K562 (cell line): ENCODE data around the gene NPM3. TPM values are rescaled to one million over a fixed set of nuclear protein-coding genes. Genes with fewer than 3 reads are reported as not detected.

Experiments used
- CHCHD3 ChIP-seq: fragments of 250-450 bp; sonication (Bioruptor Pico); IDR thresholded peaks from 2 replicates; pipeline ENCODE4 v2.1.2; 2022; ENCODE audit warnings: mild to moderate bottlenecking
- CXXC5 ChIP-seq: fragments of 250-450 bp; sonication (Bioruptor Pico); IDR thresholded peaks from 2 replicates; pipeline ENCODE4 v1.8.0; 2022; ENCODE audit warnings: inconsistent platforms, mild to moderate bottlenecking, moderate library complexity
- DEAF1 ChIP-seq: fragments of 450-650 bp; formaldehyde crosslinking; IDR thresholded peaks from 2 replicates; pipeline ENCODE4 v1.4.0; 2020; ENCODE audit warnings: mild to moderate bottlenecking, moderate library complexity
- KLF6 ChIP-seq: fragments of 250-450 bp; sonication (Bioruptor Pico); IDR thresholded peaks from 2 replicates; pipeline ENCODE4 v1.4.0; 2020; ENCODE audit warnings: mild to moderate bottlenecking, moderate library complexity, borderline replicate concordance
- MBD2 ChIP-seq: sonication (generic); IDR thresholded peaks from 2 replicates; pipeline ENCODE4 v1.6.1; 2016; ENCODE audit warnings: low read depth, borderline replicate concordance
- MYNN ChIP-seq, 2 experiments: sonication (generic); formaldehyde crosslinking in 1 of 2; IDR thresholded peaks; 2 replicates each; pipeline versions ENCODE4 v1.5.0 to v1.6.1; 2016 to 2020; ENCODE audit warnings: antibody characterized with exemption in 1 of 2, missing genetic modification reagents in 1 of 2
- NR2C2 ChIP-seq, 2 experiments: fragments of 200-800 bp in 1 of 2; sonication (Bioruptor generic) in 1 of 2; sonication (generic) in 1 of 2; formaldehyde crosslinking in 1 of 2; IDR thresholded peaks; 2 replicates each; pipeline versions ENCODE4 v1.6.1 to v1.8.0; 2016 to 2022; ENCODE audit warnings: mild to moderate bottlenecking in 1 of 2, missing compliant biosample characterization in 1 of 2, missing genetic modification characterization in 1 of 2, missing genetic modification reagents in 1 of 2
- PHB ChIP-seq: fragments of 250-450 bp; sonication (Bioruptor Pico); IDR thresholded peaks from 2 replicates; pipeline ENCODE4 v1.5.0; 2021
- PHF8 ChIP-seq: fragments of 200-600 bp; sonication (generic); IDR thresholded peaks from 2 replicates; pipeline ENCODE4 v1.6.1; 2012; ENCODE audit warnings: mixed run types, mild to moderate bottlenecking, inconsistent platforms, low read length, moderate library complexity, borderline replicate concordance
- POLR2H ChIP-seq: IDR thresholded peaks from 2 replicates; pipeline ENCODE4 v1.6.1; 2016; ENCODE audit warnings: missing genetic modification characterization, low read depth, mild to moderate bottlenecking, control low read depth, missing compliant biosample characterization, moderate library complexity
- SIX5 ChIP-seq, 2 experiments: IDR thresholded peaks; 2 replicates each; pipeline ENCODE4 v1.6.1; 2011; ENCODE audit warnings: low read length in 2 of 2, borderline replicate concordance in 1 of 2, low read depth in 1 of 2, mild to moderate bottlenecking in 1 of 2, moderate library complexity in 1 of 2; ENCODE audit not compliant: insufficient read depth in 1 of 2
- TAF7 ChIP-seq: fragments of 450-650 bp; IDR thresholded peaks from 2 replicates; pipeline ENCODE4 v1.6.1; 2016; ENCODE audit warnings: missing genetic modification characterization, missing compliant biosample characterization
- polyA plus RNA-seq, 8 experiments: library from polyadenylated mRNA; depleted of rRNA in 4 of 8; stranded (reverse) in 5 of 8; unstranded in 3 of 8; fragments of >200 nt; fragmentation: Nextera tagmentation in 2 of 8; fragmentation: Illumina TruSeq in 1 of 8; extraction: Ambion mirVana in 2 of 8; extraction: Trizol in 1 of 8; gene quantifications; 2 replicates each; pipeline versions ENCODE4 v1.2.1 to v1.2.3, GENCODE V29; 2011 to 2014; ENCODE audit warnings: inconsistent platforms in 1 of 8, missing spikeins in 1 of 8
- total RNA-seq, 7 experiments: library from RNA; depleted of rRNA in 6 of 7; stranded (reverse); fragments of >200 nt in 6 of 7; fragmentation: Illumina TruSeq in 2 of 7; extraction: Trizol in 2 of 7; gene quantifications; 2 replicates each; pipeline versions ENCODE4 v1.2.1 to v1.2.3, GENCODE V29; 2011 to 2021; ENCODE audit warnings: low replicate concordance in 1 of 7
- TF ChIP-seq, protein P1 (sequence below), 2 experiments: fragments of 450-650 bp; formaldehyde crosslinking in 1 of 2; IDR thresholded peaks; 2 replicates each; pipeline versions ENCODE4 v1.4.0 to v1.6.1; 2014 to 2020; ENCODE audit warnings: mild to moderate bottlenecking in 2 of 2, borderline replicate concordance in 1 of 2, low read depth in 1 of 2
- TF ChIP-seq, protein P2 (sequence below), 2 experiments: fragments of 250-450 bp in 1 of 2; fragments of 450-650 bp in 1 of 2; sonication (Bioruptor Pico) in 1 of 2; IDR thresholded peaks; 2 replicates each; pipeline versions ENCODE4 v1.6.1 to v1.8.0; 2016 to 2021; ENCODE audit warnings: mild to moderate bottlenecking in 2 of 2, moderate library complexity in 2 of 2, missing compliant biosample characterization in 1 of 2, missing genetic modification characterization in 1 of 2

NPM3 gene
- total and polyA plus RNA-seq, 9 of the 15 experiments (the other 6 are each of a cell fraction or from before 2014, with no cell fraction given) = 15.2 to 239 (median 114) TPM

DNA sequence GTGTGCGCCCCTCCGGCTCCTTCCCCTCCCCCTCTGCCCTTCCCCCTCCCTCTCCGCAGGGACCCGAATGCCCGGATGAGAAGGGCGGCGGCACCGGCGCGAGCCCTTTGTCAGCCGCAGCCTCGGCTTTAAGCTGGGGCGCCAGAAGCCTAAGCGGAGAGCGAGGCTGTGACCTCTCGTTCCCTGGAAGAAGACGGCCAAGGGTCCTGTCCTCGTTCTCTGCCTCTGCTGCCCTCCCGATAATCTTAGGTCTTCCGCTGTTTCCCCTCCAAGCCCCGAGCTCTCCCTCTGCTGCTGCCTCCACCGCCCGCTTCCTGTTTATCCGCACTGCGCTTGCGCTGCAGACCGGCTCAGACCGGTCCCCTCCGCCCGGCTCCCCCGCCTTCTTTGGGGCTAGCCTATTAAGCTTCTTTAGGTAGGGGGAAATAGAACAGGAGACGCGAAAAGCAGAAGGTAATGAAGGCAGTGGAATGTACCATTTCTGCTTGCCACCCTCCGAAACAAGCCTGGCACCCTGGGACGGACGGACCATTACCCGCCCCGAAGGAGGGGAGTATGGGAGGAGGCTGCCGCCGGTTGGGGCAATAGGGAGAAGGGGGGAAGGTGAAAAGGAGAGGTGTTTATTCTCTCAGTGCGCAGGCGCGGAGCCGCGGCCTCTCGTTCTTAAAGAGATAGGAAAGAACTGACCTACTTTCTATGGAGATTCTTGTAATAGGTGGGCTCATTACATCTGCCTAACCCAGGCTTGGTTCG lies 35.0 kb upstream of the NPM3 start, which contains the start of gene OGA (continued):
- TF ChIP-seq, protein P1, sequence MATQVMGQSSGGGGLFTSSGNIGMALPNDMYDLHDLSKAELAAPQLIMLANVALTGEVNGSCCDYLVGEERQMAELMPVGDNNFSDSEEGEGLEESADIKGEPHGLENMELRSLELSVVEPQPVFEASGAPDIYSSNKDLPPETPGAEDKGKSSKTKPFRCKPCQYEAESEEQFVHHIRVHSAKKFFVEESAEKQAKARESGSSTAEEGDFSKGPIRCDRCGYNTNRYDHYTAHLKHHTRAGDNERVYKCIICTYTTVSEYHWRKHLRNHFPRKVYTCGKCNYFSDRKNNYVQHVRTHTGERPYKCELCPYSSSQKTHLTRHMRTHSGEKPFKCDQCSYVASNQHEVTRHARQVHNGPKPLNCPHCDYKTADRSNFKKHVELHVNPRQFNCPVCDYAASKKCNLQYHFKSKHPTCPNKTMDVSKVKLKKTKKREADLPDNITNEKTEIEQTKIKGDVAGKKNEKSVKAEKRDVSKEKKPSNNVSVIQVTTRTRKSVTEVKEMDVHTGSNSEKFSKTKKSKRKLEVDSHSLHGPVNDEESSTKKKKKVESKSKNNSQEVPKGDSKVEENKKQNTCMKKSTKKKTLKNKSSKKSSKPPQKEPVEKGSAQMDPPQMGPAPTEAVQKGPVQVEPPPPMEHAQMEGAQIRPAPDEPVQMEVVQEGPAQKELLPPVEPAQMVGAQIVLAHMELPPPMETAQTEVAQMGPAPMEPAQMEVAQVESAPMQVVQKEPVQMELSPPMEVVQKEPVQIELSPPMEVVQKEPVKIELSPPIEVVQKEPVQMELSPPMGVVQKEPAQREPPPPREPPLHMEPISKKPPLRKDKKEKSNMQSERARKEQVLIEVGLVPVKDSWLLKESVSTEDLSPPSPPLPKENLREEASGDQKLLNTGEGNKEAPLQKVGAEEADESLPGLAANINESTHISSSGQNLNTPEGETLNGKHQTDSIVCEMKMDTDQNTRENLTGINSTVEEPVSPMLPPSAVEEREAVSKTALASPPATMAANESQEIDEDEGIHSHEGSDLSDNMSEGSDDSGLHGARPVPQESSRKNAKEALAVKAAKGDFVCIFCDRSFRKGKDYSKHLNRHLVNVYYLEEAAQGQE (IDR thresholded peaks at IDR 0.05; ENCODE audit: borderline replicate concordance) = peak; percentile 100
- TF ChIP-seq, protein P1 (CRISPR knock-in tag; IDR thresholded peaks at IDR 0.05; ENCODE audit: low read depth) = 0 out of 2 replicates have a peak, but pooled peaks have one; percentile 23
- TF ChIP-seq MYNN (IDR thresholded peaks at IDR 0.05) = peak; percentile 46; the same call in 1 of the 2 replicates
- TF ChIP-seq MYNN (CRISPR knock-in tag; IDR thresholded peaks at IDR 0.05) = no peak
- TF ChIP-seq MBD2 = peak; percentile 97
- no peak for TF ChIP-seq NR2C2 (CRISPR knock-in tag; IDR thresholded peaks at IDR 0.05)
- TF ChIP-seq NR2C2 (tag; IDR thresholded peaks at IDR 0.05) = peak; percentile 62
- TF ChIP-seq TAF7 = peak; percentile 99
- peak; percentile 48; the same call in 1 of the 2 replicates for TF ChIP-seq KLF6 (CRISPR knock-in tag)
- TF ChIP-seq PHF8 = peak; percentile 76; the same call in 1 of the 2 replicates
- 0 out of 2 replicates have a peak, but pooled peaks have one; percentile 55 for TF ChIP-seq PHB (CRISPR knock-in tag)
- peak; percentile 67 for TF ChIP-seq CXXC5 (CRISPR knock-in tag)
- TF ChIP-seq DEAF1 (CRISPR knock-in tag) = peak; percentile 46; the same call in 1 of the 2 replicates
- peak in 1 of 2 experiments; percentile 42; a peak in 1 of 4 replicates for TF ChIP-seq SIX5 (IDR thresholded peaks at IDR 0.05; ENCODE audit: borderline replicate concordance in 1 of 2, insufficient read depth in 1 of 2, low read depth in 1 of 2, low read length in 2 of 2)
- TF ChIP-seq CHCHD3 (CRISPR knock-in tag) = peak; percentile 17; the same call in 1 of the 2 replicates
- TF ChIP-seq, protein P2, sequence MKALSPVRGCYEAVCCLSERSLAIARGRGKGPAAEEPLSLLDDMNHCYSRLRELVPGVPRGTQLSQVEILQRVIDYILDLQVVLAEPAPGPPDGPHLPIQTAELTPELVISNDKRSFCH (CRISPR knock-in tag; IDR thresholded peaks at IDR 0.05) = no peak
- TF ChIP-seq, protein P2 (tag; IDR thresholded peaks at IDR 0.05) = no peak
- peak; percentile 92 for TF ChIP-seq POLR2H
